Caco-2 (cell line): ENCODE measurements around the gene RAB22A. TPM values are rescaled to one million over a fixed set of nuclear protein-coding genes. Genes with fewer than 3 reads are reported as not detected.
"Not testable (repeated sequence)": the region's sequence is repeated elsewhere in the genome, so short reads cannot be mapped to it uniquely, and the experiment has no call there.

Source experiments
- BruUV-seq: library from RNA; stranded (reverse); fragments of 400-500 nt; replicated peaks from 2 replicates; lab custom pipeline; 2021; lab: Mats Ljungman, UMichigan
- CTCF ChIA-PET: fragments of 300-600 bp; sonication (Branson Sonifier 250); formaldehyde crosslinking; loops from one replicate; lab custom pipeline; 2022; ENCODE audit warnings: antibody characterized with exemption; lab: Charles Lee
- POLR2A ChIA-PET: fragments of 300-600 bp; sonication (Branson Sonifier 250); formaldehyde crosslinking; loops from one replicate; lab custom pipeline; 2022; ENCODE audit warnings: antibody characterized with exemption; lab: Charles Lee
- DNase-seq, 2 experiments: peaks; one replicate each; pipeline versions ENCODE4 v3.0.0 to v3.0.0-alpha.2; 2020 to 2022
- H3K27me3 ChIP-seq: replicated peaks from 2 replicates; pipeline ENCODE4 v1.6.0; 2011; ENCODE audit warnings: low read length; ENCODE audit not compliant: control insufficient read depth, insufficient read depth
- H3K36me3 ChIP-seq: 2 replicates; pipeline ENCODE4 v1.5.1; 2011; ENCODE audit warnings: low read length; ENCODE audit not compliant: control insufficient read depth, insufficient read depth
- H3K4me1 ChIP-seq: fragments of 250-450 bp; sonication (Bioruptor Pico); 2 replicates; pipeline ENCODE4 v1.5.1; 2020; ENCODE audit warnings: mild to moderate bottlenecking
- H3K4me3 ChIP-seq: 2 replicates; pipeline ENCODE4 v1.5.1; 2011; ENCODE audit warnings: low read depth, mild to moderate bottlenecking, control low read depth, low read length
- H3K9me3 ChIP-seq: fragments of 250-450 bp; sonication (Bioruptor Pico); 2 replicates; pipeline ENCODE4 v1.5.1; 2020; ENCODE audit warnings: mild to moderate bottlenecking, moderate library complexity
- H3K27ac Mint-ChIP-seq: one replicate; pipeline ENCODE4 v1.8.0; 2022; ENCODE audit warnings: mixed read lengths; ENCODE audit not compliant: unreplicated experiment
- H3K27me3 Mint-ChIP-seq: one replicate; pipeline ENCODE4 v1.8.0; 2022; ENCODE audit warnings: mixed read lengths; ENCODE audit not compliant: insufficient read depth, unreplicated experiment
- H3K36me3 Mint-ChIP-seq: one replicate; pipeline ENCODE4 v1.8.0; 2022; ENCODE audit warnings: mild to moderate bottlenecking, mixed read lengths; ENCODE audit not compliant: insufficient read depth, unreplicated experiment
- H3K4me1 Mint-ChIP-seq: one replicate; pipeline ENCODE4 v1.8.0; 2022; ENCODE audit warnings: low read depth, mixed read lengths; ENCODE audit not compliant: unreplicated experiment
- H3K4me3 Mint-ChIP-seq: one replicate; pipeline ENCODE4 v1.8.0; 2022; ENCODE audit warnings: mild to moderate bottlenecking, moderate library complexity, mixed read lengths; ENCODE audit not compliant: unreplicated experiment
- H3K9me3 Mint-ChIP-seq: one replicate; pipeline ENCODE4 v1.8.0; 2022; ENCODE audit warnings: mixed read lengths; ENCODE audit not compliant: unreplicated experiment
- intact Hi-C: fragments of 100-400 bp; cut with micrococcal nuclease; formaldehyde crosslinking; loops from one replicate; pipeline ENCODE4 v1.10.0; 2022; ENCODE audit not compliant: unreplicated experiment
- total RNA-seq: library from RNA; stranded (reverse); gene quantifications from 2 replicates; pipeline ENCODE4 v1.2.3, GENCODE V29; 2022
- TF ChIP-seq, protein P1 (sequence below), 2 experiments: fragments of 200-600 bp in 1 of 2; IDR thresholded peaks; 1 replicate in 1 of 2; 2 replicates in 1 of 2; pipeline versions ENCODE4 v1.5.1 to v1.8.0; 2011 to 2022; ENCODE audit warnings: antibody characterized with exemption in 1 of 2, control low read depth in 1 of 2, inconsistent platforms in 1 of 2, low read depth in 1 of 2, low read length in 1 of 2, mild to moderate bottlenecking in 1 of 2, moderate library complexity in 1 of 2; ENCODE audit not compliant: insufficient read depth in 1 of 2, severe bottlenecking in 1 of 2, unreplicated experiment in 1 of 2

The RAB22A gene
- total RNA-seq, 1 experiment from 2014 or later, result 24.1 TPM

DNA sequence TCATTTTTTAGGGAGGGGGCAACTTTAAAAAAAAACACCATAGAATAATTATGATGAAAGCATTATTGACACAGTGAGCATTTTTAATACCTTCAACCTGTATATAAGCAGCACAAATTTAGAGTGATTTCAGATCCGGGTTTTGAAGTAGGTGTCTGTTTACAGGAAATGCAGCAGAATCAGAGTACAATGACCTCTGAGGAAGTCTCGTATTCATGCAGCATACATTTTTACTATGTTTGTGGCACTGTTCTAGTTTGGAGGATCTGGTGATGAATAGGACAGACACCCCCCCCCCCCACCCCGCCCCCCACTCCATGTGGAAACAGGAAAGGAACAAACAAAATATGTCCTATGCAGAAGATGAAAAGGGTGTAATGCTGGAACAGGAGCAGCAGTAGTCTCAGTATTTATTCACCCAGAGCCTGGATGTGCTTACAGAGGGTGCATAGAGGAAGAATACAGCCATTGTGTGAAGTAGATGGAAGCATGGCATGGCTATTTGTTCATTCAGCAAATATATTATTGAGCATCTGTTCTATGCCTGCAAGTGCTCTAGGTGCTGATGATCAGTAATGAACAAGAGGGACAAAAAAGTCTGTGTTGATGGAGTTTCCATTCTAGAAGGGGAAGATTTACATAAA is 99.2 kb downstream of the RAB22A start:
- ChIA-PET CTCF (no interaction called here), POLR2A (interaction anchor here (0.5 to 0.8 kb wide), 2 partner anchors 20 to 490 kb away, joined by 3 to 5 read pairs; no protein-coding TSS in a partner anchor)
- no TSS peak for BruUV-seq

DNA sequence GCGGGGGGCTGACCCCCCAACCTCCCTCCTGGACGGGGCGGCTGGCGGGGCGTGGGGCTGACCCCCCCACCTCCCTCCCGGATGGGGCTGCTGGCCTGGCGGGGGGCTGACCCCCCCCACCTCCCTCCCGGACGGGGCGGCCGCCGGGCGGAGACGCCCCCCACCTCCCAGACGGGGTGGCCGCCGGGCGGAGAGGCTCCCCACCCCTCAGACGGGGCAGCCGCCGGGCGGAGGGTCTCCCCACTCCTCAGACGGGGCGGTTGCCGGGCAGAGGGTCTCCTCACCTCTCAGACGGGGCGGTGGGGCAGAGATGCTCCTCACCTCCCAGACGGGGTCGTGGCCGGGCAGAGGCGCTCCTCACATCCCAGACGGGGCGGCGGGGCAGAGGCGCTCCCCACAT is 104.7 kb downstream of the RAB22A start:
- DNase-seq, H3K4me3 Mint-ChIP-seq, POLR2A ChIA-PET, H3K9me3 ChIP-seq, intact Hi-C loops, H3K4me3 ChIP-seq, BruUV-seq, H3K4me1 ChIP-seq, H3K27me3 ChIP-seq, H3K27ac Mint-ChIP-seq, H3K27me3 Mint-ChIP-seq, CTCF ChIA-PET, H3K9me3 Mint-ChIP-seq, H3K36me3 ChIP-seq: not testable (repeated sequence)
- Mint-ChIP-seq H3K4me1 (peaks cover 25% of the 10 kb centered on the region), H3K36me3 (peaks cover 62% of the 10 kb centered on the region)

More for the DNA sequence above, 99.2 kb downstream of the RAB22A start:
- Mint-ChIP-seq H3K4me3 (no peak overlapping the region), H3K36me3 (peaks cover 24% of the 10 kb centered on the region), H3K27me3 (no peaks in the 10 kb centered on the region), H3K27ac (no peak overlapping the region), H3K4me1 (peaks cover 8% of the 10 kb centered on the region), H3K9me3 (no peaks in the 10 kb centered on the region)
- TF ChIP-seq, protein P1, sequence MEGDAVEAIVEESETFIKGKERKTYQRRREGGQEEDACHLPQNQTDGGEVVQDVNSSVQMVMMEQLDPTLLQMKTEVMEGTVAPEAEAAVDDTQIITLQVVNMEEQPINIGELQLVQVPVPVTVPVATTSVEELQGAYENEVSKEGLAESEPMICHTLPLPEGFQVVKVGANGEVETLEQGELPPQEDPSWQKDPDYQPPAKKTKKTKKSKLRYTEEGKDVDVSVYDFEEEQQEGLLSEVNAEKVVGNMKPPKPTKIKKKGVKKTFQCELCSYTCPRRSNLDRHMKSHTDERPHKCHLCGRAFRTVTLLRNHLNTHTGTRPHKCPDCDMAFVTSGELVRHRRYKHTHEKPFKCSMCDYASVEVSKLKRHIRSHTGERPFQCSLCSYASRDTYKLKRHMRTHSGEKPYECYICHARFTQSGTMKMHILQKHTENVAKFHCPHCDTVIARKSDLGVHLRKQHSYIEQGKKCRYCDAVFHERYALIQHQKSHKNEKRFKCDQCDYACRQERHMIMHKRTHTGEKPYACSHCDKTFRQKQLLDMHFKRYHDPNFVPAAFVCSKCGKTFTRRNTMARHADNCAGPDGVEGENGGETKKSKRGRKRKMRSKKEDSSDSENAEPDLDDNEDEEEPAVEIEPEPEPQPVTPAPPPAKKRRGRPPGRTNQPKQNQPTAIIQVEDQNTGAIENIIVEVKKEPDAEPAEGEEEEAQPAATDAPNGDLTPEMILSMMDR (IDR thresholded peaks at IDR 0.05; ENCODE audit: insufficient read depth in 1 of 2, low read depth in 1 of 2, low read length in 1 of 2, severe bottlenecking in 1 of 2, unreplicated experiment in 1 of 2), result no peak
- intact Hi-C loops, result no loop called here
- Histone ChIP-seq H3K4me1 (peaks cover 31% of the 10 kb centered on the region), H3K9me3 (no peaks in the 10 kb centered on the region; the same call in 1 of the 2 replicates), H3K4me3 (no peak overlapping the region), H3K27me3 (no peaks in the 10 kb centered on the region), H3K36me3 (no peaks in the 10 kb centered on the region)
- DNase-seq, result no peak

DNA sequence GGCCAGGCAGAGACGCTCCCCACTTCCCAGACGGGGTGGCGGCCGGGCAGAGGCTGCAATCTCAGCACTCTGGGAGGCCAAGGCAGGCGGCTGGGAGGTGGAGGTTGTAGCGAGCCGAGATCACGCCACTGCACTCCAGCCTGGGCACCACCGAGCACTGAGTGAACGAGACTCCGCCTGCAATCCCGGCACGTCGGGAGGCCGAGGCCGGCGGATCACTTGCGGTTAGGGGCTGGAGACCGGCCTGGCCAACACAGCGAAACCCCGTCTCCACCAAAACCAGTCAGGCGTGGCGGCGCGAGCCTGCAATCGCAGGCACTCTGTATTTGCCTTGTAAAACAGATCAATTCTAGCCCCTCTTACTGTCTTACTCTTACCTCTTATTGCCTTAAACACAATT is 105.3 kb downstream of the RAB22A start:
- BruUV-seq, POLR2A ChIA-PET, H3K27me3 Mint-ChIP-seq, H3K9me3 ChIP-seq, intact Hi-C loops, CTCF ChIA-PET, DNase-seq, H3K27me3 ChIP-seq, H3K9me3 Mint-ChIP-seq, H3K36me3 ChIP-seq, H3K4me3 ChIP-seq, H3K4me3 Mint-ChIP-seq, H3K4me1 ChIP-seq: not testable (repeated sequence)
- Mint-ChIP-seq H3K4me1 (peaks cover 29% of the 10 kb centered on the region), H3K36me3 (peaks cover 68% of the 10 kb centered on the region), H3K27ac (peak overlapping the region; percentile 37)

DNA sequence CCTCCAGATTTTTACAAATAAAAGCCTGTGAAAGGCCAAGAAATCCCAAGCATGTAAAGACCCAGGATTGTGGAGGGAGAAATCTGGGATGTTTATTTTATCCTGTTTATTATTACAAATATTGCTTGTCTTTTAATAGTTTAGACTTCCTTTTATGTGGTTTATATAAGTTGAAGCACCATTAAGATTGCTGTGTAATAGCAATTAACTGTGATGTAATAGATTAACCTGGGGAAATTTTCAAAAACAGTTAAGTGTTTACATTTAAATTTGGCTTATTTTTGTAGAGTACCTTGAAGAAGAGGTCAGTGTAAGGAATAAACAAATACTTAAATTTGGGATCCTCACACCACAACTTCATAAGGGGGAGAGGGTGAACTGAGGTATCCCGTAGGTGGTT is 106.5 kb downstream of the RAB22A start:
- BruUV-seq, result no TSS peak
- ChIA-PET CTCF (no interaction called here), POLR2A (no interaction called here)
- peaks cover 70% of the 10 kb centered on the region for H3K36me3 Mint-ChIP-seq
- intact Hi-C loops, result no loop called here
- Histone ChIP-seq H3K4me1 (peaks cover 20% of the 10 kb centered on the region), H3K4me3 (no peak overlapping the region), H3K36me3 (peaks cover 2% of the 10 kb centered on the region; the same call in 1 of the 2 replicates), H3K9me3 (no peaks in the 10 kb centered on the region; the same call in 1 of the 2 replicates), H3K27me3 (no peaks in the 10 kb centered on the region)
- peaks cover 42% of the 10 kb centered on the region for H3K4me1 Mint-ChIP-seq
- no peak overlapping the region for H3K4me3 Mint-ChIP-seq
- no peak for DNase-seq
- TF ChIP-seq, protein P1 (IDR thresholded peaks at IDR 0.05; ENCODE audit: insufficient read depth in 1 of 2, low read depth in 1 of 2, low read length in 1 of 2, severe bottlenecking in 1 of 2, unreplicated experiment in 1 of 2), result no peak
- H3K9me3 Mint-ChIP-seq, result no peaks in the 10 kb centered on the region
- peak overlapping the region; percentile 4 for H3K27ac Mint-ChIP-seq
- H3K27me3 Mint-ChIP-seq, result no peaks in the 10 kb centered on the region
